ENCODE measurements around the gene HSD17B3. TPM values are rescaled to one million over a fixed set of nuclear protein-coding genes. Genes with fewer than 3 reads are reported as not detected.
"Not testable (repeated sequence)": the region's sequence is repeated elsewhere in the genome, so short reads cannot be mapped to it uniquely, and the experiment has no call there.

The HSD17B3 gene
- not detected for polyA plus RNA-seq (2012; ENCODE audit: insufficient read depth, insufficient read length)

DNA sequence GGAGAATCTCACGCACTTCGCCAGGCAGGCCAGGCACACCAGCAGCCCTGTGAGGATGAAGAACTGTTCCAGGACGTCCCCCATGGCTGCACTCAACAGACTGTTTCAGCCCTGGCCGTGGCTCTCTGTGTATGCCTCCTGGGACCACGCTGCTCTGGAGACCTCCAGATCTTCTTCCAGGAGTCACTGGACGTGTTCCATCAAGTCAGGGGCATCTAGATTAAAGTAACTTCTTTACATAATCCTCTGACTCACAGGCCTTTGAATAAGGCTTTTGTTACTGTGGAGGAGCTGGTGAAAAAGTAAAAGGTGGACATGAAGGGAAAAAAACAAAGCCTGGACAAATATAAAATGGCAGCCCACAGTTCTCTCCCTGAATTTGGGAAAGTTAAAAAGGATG lies at the start of gene HSD17B3:
Gene HSD17B3 (minus strand): TSS at position 156 of the 400 bp plus-strand sequence. CDS start 72 bp downstream, at position 84.
- H3K4me3 ChIP-seq (ENCODE audit: low read length) = no peak within 1 kb of the TSS
- DNase-seq (ENCODE audit: low read depth, low spot score) = no peak

DNA sequence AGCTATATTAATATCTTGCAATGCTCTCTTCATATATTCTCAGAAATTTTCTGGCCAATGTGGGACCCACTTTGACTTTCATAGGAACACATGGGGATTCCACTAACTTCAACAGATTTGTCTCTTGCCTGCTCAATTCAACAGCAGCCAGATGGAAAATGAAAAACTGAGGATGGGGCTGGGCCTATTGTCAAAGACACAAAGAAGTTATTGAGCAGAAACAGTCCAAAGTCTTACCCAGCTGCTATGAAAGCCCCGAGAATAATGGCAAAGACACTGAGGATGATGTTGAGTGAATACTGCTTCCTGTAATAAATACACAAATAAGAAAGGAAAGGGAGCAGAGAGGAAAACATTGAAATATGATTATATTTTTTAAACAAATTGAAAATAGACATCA lies 48.9 kb upstream of the HSD17B3 start:
- no peak overlapping the region for H3K4me3 ChIP-seq (ENCODE audit: low read length)
- no peak for DNase-seq (ENCODE audit: low read depth, low spot score)

DNA sequence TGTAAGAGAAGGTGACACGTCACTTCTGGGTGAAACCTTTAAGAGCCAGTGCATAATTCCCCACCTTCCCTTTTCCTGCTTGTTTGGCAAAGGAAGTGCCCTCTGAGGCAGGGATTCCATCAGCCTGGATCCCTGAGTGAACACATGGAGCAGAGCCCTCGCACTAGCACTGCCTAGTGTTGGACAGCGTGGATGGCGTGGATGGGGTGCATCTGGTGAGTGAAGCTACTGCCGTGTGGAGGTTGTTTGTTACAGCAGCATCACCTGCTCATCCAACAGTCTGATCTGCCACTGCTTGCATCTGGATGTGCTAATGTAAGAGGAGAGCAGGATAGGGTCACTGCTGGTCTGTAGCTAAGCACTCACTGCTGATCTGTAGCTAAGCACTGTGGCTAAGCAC lies 46.3 kb upstream of the HSD17B3 start:
- no peak overlapping the region for H3K4me3 ChIP-seq (ENCODE audit: low read length)
- no peak for DNase-seq (ENCODE audit: low read depth, low spot score)

DNA sequence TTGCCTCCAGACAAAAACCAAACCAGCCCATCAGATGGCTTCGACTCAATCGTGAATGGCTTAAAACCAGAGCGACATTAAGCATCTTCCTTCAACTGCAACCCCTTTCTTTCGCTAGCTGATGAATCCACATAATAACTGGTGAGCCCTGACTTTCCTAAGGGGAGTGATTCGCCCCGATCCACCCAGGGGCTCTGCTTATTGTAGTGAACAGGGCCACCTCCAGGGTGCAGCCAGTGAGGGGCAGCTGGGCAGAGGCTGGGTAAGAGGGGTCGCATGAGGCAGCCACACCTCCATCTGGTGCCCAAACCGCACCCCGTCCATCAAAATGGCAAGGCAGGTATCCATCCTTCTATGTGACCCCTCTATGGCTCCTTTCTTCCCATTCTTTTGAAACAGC lies 43.6 kb upstream of the HSD17B3 start:
- DNase-seq (ENCODE audit: low read depth, low spot score) = no peak
- H3K4me3 ChIP-seq (ENCODE audit: low read length) = no peak overlapping the region

DNA sequence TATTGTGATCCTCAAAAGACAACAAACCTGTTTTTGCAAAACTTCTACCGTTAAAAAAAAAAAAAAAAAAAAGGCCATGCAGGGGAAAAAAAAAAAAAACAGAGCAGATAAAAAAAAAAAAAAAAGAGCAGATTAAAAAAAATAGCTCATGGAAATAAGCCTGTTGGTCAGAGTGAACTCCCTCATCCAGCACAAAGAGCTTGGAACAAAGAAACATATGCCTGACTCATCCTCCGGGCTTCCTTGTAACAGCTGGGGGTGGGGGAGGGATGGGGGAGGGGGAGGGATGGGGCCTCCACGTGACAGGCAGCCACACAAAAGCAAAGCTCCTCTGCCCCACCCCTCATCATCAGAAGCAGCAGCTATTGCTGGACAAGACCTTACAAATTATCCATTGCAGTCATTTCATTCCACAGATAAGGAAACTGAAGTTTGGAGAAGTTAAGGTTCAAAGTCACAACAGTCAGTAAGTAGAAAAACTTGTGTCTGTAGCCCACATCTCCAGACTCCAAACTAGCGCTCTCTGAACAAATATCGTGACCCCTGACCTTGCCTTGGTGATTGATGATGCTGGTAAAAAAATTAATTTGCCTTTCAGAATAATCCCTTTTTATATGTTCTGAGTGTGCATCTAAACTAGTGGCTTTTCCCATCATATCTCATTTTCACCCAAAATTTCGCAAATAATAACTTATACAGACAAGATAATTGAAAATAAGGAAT lies 42.6 kb upstream of the HSD17B3 start:
- no peak overlapping the region for H3K4me3 ChIP-seq (ENCODE audit: low read length)
- no peak for DNase-seq (ENCODE audit: low read depth, low spot score)

DNA sequence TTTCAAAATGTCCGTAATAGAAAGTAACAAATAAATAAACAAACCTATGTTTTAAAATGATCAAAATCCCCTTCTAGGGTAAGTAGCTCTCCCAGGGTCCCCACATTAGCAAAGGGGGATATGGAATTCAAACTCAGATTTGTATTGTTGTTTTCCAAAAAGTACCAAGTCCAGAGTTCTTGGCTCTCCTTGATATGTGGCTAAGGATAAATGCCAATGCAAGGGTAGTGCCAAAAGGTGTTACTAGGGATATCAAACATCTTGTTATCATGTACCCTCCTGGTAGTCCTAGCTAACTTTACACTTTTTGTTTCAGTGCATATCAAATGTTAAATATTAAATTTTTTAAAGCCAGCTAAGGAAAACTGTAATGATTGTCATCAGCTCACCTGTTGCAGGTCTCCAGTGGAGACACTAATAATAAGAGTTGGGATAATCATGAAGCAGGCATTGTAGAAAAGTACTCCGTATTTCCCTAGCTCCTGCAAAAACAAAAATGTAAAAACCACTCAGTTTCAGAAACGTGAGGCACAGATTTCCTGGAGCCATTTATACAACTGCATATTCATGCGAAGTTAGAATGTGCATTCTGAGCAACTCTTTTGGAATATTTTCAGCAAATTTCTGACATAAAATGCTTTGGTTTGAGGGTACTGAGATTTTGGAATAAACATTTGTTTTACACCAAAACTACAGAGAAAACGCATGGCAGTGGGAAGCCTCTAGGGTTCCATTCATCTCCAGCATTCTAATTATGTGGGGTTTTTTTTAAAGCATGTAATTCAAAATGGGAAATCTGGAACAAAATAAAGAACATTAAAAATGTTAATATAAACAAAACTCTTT lies 41.8 kb upstream of the HSD17B3 start:
- DNase-seq (ENCODE audit: low read depth, low spot score) = no peak
- H3K4me3 ChIP-seq (ENCODE audit: low read length) = no peak overlapping the region

DNA sequence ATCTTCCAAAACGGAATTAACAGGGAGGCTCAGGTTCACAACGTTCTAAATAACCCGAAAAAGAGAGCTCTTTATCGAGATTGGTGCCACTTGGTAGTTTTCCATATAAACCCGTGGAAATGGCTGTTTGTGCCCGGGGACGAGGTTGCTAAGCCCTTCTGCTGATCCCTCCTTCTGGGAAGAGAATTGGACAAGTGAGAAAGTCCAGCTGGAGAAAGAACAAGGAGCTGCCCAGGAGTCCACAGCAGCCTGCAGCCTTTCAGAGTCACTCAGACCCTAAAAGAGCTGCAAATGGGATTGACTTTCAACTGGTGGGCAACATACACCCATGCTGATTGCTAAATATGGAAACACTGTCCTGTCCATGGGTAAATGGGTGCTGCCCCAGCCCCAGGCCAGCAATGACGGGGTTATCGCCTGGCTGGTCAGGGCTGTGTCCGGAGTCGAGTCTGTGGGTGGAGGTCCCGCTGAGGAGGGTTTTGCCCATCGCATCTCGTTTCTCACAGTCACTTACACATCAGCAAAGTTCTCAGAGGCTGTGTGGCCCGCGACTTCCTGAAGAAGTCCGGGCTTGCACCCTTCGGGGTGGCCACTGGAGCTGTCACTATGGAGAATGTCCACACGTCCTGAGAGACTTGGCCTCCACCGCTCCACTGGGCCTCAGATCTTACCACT lies 40.7 kb upstream of the HSD17B3 start:
- no peak for DNase-seq (ENCODE audit: low read depth, low spot score)
- H3K4me3 ChIP-seq (ENCODE audit: low read length) = no peak overlapping the region

DNA sequence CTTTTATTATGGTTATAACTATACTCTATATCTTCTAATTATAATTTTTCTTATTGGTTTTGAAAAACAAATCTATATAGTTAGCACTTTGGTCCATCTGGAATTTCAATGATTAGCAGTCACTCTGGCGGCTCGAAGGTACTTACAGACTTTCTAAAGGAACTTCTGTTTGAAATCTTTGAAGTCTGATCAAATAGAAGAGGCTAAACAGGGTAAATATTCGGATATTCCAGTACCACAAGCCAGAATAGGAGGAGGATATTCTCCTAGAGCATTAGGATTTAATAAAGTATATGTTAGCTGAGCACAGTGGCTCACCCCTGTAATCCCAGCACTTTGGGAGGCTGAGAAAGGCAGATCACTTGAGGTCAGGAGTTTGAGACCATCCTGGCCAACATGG lies 38.7 kb upstream of the HSD17B3 start:
- H3K4me3 ChIP-seq (ENCODE audit: low read length) = no peak overlapping the region

DNA sequence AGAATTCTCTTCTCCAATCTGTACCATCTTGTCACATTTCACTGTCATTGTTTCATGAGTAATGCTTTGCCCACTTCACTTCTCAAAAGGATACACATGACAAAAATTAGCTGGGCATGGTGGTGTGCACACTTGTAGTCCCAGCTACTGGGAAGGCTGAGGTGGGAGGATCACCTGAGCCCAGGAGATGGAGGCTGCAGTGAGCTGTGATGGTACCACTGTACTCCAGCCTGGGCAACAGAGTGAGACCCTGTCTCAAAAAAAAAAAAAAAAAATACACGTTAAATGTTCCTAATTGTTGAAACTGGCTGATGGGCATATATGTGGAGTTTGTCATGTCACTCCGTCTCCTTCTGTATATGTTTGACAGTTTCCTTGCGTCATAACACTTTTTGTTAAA lies 36.3 kb upstream of the HSD17B3 start:
- no peak for DNase-seq (ENCODE audit: low read depth, low spot score)
- no peak overlapping the region for H3K4me3 ChIP-seq (ENCODE audit: low read length)

More for the DNA sequence above, 38.7 kb upstream of the HSD17B3 start:
- no peak for DNase-seq (ENCODE audit: low read depth, low spot score)

DNA sequence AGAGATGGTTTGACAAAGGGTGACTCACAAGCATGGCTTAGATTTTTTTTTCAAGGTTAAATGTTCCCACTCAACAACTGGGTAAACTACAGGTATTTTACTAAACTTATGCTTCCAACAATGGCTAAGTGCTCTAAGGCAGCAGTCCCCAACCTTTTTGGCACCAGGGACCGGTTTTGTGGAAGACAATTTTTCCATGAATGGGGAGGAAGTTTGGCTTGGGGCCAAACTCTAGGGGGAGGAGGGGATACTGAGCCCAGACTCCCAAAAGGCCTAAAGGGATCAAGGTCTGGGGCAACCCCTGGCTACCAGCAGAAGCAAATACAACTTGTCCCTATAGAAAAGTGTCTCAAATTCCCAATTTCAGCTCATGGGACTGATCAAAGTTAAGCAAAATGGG lies 32.0 kb upstream of the HSD17B3 start:
- no peak for DNase-seq (ENCODE audit: low read depth, low spot score)
- no peak overlapping the region for H3K4me3 ChIP-seq (ENCODE audit: low read length)

DNA sequence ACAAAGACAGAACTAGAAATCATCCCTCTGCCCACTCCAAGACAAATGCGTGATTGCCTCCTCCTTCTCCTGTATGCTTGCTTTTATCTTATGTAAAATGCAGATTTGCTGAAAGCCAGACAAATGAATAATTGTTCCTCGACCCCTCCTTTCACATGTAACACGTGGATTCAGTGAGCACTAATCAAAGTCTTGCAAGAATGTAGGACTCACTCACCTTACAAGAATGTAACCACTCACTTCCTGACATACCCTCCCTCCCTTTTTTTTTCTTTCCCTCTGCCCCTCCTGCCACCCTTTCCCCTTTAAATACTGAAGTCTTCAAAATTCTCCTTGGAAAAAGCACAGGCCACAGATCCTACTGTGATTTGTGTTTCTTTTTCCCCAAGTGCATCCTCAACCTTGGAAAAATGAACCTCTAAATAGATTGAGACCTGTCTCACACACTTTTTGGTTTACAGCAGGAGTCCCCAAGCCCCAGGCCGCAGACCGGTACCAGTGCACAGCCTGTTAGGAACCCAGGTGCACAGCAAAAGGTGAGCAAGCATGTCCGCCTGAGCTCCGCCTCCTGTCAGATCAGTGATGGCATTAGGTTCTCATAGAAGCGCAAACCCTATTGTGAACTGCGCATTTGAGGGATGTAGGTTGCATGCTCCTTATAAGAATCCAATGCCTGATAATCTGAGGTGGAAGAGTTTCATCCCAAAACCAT lies 29.4 kb upstream of the HSD17B3 start:
- no peak for DNase-seq (ENCODE audit: low read depth, low spot score)

DNA sequence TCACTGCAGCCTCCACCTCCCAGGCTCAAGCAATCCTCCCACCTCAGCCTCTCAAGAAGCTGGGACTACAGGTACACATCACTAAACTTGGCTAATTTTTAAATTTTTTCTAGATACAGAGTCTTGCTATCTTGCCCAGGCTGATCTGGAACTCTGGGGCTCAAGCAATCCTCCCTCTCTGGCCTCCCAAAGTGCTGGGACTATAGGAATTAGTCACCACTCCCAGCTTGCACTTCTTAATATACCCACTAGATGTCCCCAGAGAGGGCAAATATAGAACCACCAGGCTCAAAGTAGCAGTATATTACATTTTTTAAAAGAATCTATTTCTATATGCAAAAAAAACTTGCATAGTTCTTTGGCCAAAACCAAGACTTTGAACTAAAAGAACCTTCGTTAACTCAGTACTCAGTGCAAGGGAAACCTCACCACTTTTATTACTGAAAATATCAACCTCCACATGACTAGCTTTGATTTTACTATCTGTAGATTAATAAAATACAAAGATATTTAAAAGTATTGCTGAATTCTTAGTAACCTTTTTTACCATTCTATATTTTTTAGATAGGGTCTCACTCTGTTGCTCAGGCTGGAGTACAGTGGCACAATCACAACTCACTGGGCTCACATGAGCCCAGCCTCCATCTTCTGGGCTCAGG lies 25.8 kb upstream of the HSD17B3 start:
- no peak overlapping the region for H3K4me3 ChIP-seq (ENCODE audit: low read length)
- peak; percentile 18 for DNase-seq (ENCODE audit: low read depth, low spot score)

More for the DNA sequence above, 29.4 kb upstream of the HSD17B3 start:
- no peak overlapping the region for H3K4me3 ChIP-seq (ENCODE audit: low read length)

DNA sequence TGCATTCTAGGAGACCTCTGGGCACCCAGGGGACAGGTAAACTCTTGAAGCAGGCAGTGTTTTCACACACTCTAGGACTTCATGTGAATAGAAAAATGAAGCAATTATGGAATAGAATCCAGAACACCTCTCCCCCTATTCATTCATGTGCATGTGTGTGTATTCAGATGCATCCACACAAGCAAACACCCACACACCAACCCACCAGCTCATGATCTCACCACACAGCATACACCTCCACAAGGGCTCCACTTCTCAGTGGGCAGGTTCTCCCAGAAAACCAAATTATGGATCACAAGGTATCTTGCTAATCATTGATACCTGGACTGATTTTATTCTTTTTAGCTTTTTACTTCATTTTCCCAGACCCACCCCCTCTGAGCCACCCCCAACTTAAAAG lies 21.2 kb upstream of the HSD17B3 start:
- H3K4me3 ChIP-seq (ENCODE audit: low read length) = no peak overlapping the region
- no peak for DNase-seq (ENCODE audit: low read depth, low spot score)

DNA sequence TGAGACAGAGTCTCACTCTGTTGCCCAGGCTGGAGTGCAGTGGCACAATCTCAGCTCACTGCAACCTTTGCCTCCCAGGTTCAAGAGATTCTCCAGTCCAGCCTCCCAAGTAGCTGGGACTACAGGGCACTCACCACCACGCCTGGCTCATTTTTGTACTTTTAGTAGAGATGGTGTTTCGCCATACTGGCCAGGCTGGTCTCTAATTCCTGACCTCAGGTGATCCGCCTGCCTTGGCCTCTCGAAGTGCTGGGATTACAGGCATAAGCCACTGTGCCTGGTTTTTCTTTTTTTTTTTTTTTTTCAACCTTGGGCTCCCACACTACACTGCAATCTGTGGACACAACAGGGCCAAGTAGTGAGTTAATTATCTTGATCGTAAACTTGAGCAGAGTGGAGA lies 20.8 kb upstream of the HSD17B3 start:
- not testable (repeated sequence) for DNase-seq (ENCODE audit: low read depth, low spot score); H3K4me3 ChIP-seq (ENCODE audit: low read length)

DNA sequence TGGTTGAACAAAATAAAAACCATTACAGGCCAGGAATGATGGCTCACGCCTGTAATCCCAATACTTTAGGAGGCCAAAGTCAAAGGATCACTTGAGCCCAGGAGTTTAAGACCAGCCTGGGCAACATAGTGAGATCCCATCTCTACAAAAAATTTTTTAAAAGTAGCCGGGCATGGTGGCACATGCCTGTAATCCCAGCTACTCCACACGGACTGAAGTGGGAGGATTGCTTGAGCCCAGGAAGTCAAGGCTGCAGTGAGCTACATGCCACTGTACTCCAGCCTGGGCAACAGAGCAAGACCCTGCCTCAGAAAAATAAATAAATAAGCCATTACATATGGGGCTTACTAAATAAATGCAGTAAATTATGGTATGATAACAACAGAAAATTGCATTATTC lies 20.2 kb upstream of the HSD17B3 start:
- not testable (repeated sequence) for DNase-seq (ENCODE audit: low read depth, low spot score); H3K4me3 ChIP-seq (ENCODE audit: low read length)

DNA sequence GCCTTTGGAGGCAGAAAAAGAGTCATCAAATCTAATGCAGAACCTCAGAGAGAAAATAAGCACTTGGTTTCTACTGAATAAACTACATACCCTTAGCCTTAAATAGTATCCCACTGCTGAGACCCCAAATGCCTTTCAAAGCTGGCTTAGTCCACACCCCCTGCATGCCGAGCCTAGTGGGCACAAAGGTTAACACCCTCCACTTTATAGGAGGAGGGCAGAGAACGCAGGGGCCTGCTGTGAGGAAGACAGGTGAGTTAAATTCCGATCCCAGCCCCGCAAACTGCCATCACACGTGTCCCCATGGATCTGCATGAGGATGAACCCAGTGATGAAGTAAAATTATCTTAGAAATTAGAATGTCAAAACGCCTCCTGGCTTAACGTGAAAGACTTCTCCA lies 19.5 kb upstream of the HSD17B3 start:
- DNase-seq (ENCODE audit: low read depth, low spot score) = no peak
- H3K4me3 ChIP-seq (ENCODE audit: low read length) = no peak overlapping the region

DNA sequence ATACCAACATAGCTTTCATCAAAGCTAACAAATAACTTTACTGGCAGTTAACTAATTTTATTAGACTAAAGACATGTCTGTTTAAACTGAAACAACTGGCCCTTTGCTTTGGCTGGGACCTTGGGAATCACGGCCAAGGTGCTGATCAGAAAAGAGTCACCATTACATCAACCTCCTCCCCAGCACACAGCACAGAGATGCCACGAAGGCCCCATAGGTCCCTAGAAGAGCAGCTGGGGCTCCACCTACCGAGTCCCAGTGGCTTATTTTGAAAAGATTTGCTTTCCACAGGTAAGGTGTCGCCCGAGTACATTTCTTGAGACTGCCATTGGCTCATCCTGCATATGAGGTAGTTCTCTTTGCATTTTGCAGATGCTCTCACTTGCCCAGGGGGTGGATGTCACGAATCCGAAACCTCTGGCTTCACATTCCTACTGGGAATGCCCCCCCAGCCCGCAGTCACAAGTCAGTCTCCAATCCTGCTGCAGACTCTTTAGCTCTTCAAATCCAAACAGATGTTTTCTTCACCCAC lies 18.8 kb upstream of the HSD17B3 start:
- DNase-seq (ENCODE audit: low read depth, low spot score) = no peak
- no peak overlapping the region for H3K4me3 ChIP-seq (ENCODE audit: low read length)

DNA sequence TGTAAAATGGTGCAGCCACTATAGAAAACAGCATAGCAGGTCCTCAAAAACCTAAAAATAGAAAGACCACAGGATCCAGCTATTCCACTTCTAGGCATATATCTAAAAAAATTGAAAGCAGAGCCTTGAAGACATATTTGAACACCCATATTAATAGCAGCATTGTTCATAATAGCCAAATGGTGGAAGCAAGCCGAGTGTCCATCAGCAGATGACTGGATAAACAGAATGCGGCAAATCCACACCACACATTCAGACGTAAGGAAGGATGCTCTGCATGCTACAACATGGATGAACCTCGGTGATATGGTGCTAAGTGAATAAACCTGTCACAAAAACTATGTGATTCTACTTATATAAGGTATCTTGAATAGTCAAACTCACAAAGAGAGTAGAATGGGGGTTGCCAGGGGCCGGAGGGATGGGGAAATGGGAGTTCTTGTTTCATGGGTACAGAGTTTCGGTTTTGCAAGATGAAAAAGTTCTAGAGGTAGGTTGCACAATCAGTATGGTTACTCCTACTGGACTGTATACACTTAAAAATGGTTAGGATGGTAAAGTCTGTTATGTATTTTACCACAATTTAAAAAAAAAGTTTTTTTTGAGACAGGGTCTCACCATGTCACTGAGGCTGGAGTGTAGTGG lies 17.1 kb upstream of the HSD17B3 start:
- no peak overlapping the region for H3K4me3 ChIP-seq (ENCODE audit: low read length)
- no peak for DNase-seq (ENCODE audit: low read depth, low spot score)
